H1 (cell line): ENCODE data around the gene STRIP2. TPM values are rescaled to one million over a fixed set of nuclear protein-coding genes. Genes with fewer than 3 reads are reported as not detected.

Experiments used
- CTCF ChIA-PET: fragments of 300-600 bp; sonication (Branson Sonifier 250); formaldehyde crosslinking; loops from one replicate; lab custom pipeline; 2021; ENCODE audit not compliant: partially characterized antibody; lab: Charles Lee
- POLR2A ChIA-PET: fragments of 300-600 bp; sonication (Branson Sonifier 250); formaldehyde crosslinking; loops from one replicate; lab custom pipeline; 2021; ENCODE audit warnings: inconsistent platforms; ENCODE audit not compliant: partially characterized antibody; lab: Charles Lee
- DNase-seq, 2 experiments: peaks; one replicate each; pipeline versions ENCODE4 v3.0.0 to v3.0.0-alpha.2; 2010 to 2022; ENCODE audit warnings: low spot score in 2 of 2, low read depth in 1 of 2, mixed read lengths in 1 of 2
- FAIRE-seq: peaks from 2 replicates; lab custom pipeline; 2011; peaks lifted over from hg19 to GRCh38; lab: Jason Lieb, UNC
- H2AFZ ChIP-seq: 2 replicates; pipeline ENCODE4 v1.8.1; 2012; ENCODE audit warnings: low read length, inconsistent platforms
- H2AK5ac ChIP-seq: 2 replicates; pipeline ENCODE4 v1.6.1; 2013; ENCODE audit warnings: low read depth, low read length
- H2BK120ac ChIP-seq: replicated peaks from 2 replicates; pipeline ENCODE3; 2013; ENCODE audit warnings: low read depth, low read length, inconsistent platforms
- H2BK12ac ChIP-seq: 2 replicates; pipeline ENCODE4 v1.6.1; 2013; ENCODE audit warnings: low read depth, low read length
- H2BK15ac ChIP-seq: 2 replicates; pipeline ENCODE4 v1.6.1; 2013; ENCODE audit warnings: low read length
- H2BK20ac ChIP-seq: 2 replicates; pipeline ENCODE4 v1.6.1; 2013; ENCODE audit warnings: low read length
- H2BK5ac ChIP-seq: 2 replicates; pipeline ENCODE4 v1.6.1; 2013; ENCODE audit warnings: low read depth, low read length
- H3K14ac ChIP-seq: 2 replicates; pipeline ENCODE4 v1.6.1; 2013; ENCODE audit warnings: inconsistent platforms; ENCODE audit not compliant: insufficient read length
- H3K18ac ChIP-seq: 2 replicates; pipeline ENCODE4 v1.6.1; 2013; ENCODE audit warnings: low read length; ENCODE audit errors: extremely low read depth
- H3K23ac ChIP-seq: 2 replicates; pipeline ENCODE4 v1.6.1; 2013; ENCODE audit warnings: inconsistent platforms; ENCODE audit not compliant: insufficient read length
- H3K23me2 ChIP-seq: 2 replicates; pipeline ENCODE4 v1.6.1; 2013; ENCODE audit warnings: low read depth, low read length
- H3K27ac ChIP-seq: 2 replicates; pipeline ENCODE4 v1.6.1; 2011; ENCODE audit warnings: low read depth, low read length, inconsistent platforms
- H3K27me3 ChIP-seq, 4 experiments: replicated peaks in 1 of 4; 1 replicate in 1 of 4; 2 replicates in 3 of 4; pipeline versions ENCODE4 v1.6.1 to v1.8.1; 2011 to 2013; ENCODE audit warnings: low read length in 3 of 4, mild to moderate bottlenecking in 3 of 4, inconsistent platforms in 2 of 4, mixed read lengths in 2 of 4, moderate library complexity in 1 of 4; ENCODE audit not compliant: control insufficient read depth in 3 of 4, insufficient read depth in 3 of 4; ENCODE audit errors: extremely low read depth in 1 of 4
- H3K36me3 ChIP-seq, 4 experiments: 2 replicates each; pipeline versions ENCODE4 v1.6.1 to v1.8.1; 2011 to 2013; ENCODE audit warnings: mild to moderate bottlenecking in 4 of 4, low read length in 3 of 4, moderate library complexity in 2 of 4, control low read depth in 1 of 4, inconsistent platforms in 1 of 4; ENCODE audit not compliant: insufficient read depth in 4 of 4, control insufficient read depth in 2 of 4
- H3K4ac ChIP-seq: replicated peaks from 2 replicates; pipeline ENCODE3; 2013; ENCODE audit warnings: low read length, low read depth, mixed read lengths, inconsistent platforms; ENCODE audit not compliant: insufficient read length
- H3K4me1 ChIP-seq, 4 experiments: replicated peaks in 1 of 4; 1 replicate in 1 of 4; 2 replicates in 3 of 4; pipeline versions ENCODE4 v1.6.1 to v1.8.1; 2011 to 2013; ENCODE audit warnings: low read length in 3 of 4, inconsistent platforms in 2 of 4, mixed read lengths in 1 of 4; ENCODE audit not compliant: insufficient read depth in 4 of 4, control insufficient read depth in 3 of 4
- H3K4me2 ChIP-seq, 2 experiments: 2 replicates each; pipeline versions ENCODE4 v1.6.1 to v1.8.1; 2011 to 2013; ENCODE audit warnings: low read depth in 2 of 2, low read length in 2 of 2, control low read depth in 1 of 2, inconsistent platforms in 1 of 2, mild to moderate bottlenecking in 1 of 2; ENCODE audit not compliant: insufficient read depth in 1 of 2
- H3K4me3 ChIP-seq, 4 experiments: fragments of 200-600, 300-600 bp in 1 of 4; sonication (generic), shearing (Covaris generic), sonication (Bioruptor Twin) in 1 of 4; 2 replicates each; pipeline versions ENCODE4 v1.5.1 to v1.8.1; 2011 to 2016; ENCODE audit warnings: low read length in 4 of 4, low read depth in 3 of 4, control low read depth in 2 of 4, inconsistent platforms in 2 of 4, mild to moderate bottlenecking in 2 of 4, mixed read lengths in 1 of 4, moderate library complexity in 1 of 4; ENCODE audit not compliant: insufficient read depth in 2 of 4; ENCODE audit errors: extremely low read depth in 1 of 4
- H3K56ac ChIP-seq: replicated peaks from 2 replicates; pipeline ENCODE3; 2013; ENCODE audit warnings: low read depth, mild to moderate bottlenecking, mixed read lengths, low read length, inconsistent platforms; ENCODE audit not compliant: insufficient read length
- H3K79me1 ChIP-seq: 2 replicates; pipeline ENCODE4 v1.6.1; 2013; ENCODE audit warnings: low read depth, low read length, control low read depth
- H3K79me2 ChIP-seq, 2 experiments: 2 replicates each; pipeline versions ENCODE4 v1.6.1 to v1.8.1; 2012 to 2013; ENCODE audit warnings: low read length in 2 of 2, mild to moderate bottlenecking in 2 of 2, inconsistent platforms in 1 of 2; ENCODE audit not compliant: insufficient read depth in 2 of 2, control insufficient read depth in 1 of 2
- H3K9ac ChIP-seq, 4 experiments: replicated peaks in 1 of 4; 1 replicate in 1 of 4; 2 replicates in 3 of 4; pipeline versions ENCODE4 v1.6.1 to v1.8.1; 2011 to 2013; ENCODE audit warnings: low read depth in 3 of 4, low read length in 3 of 4, control low read depth in 2 of 4, mild to moderate bottlenecking in 2 of 4, moderate library complexity in 2 of 4, inconsistent platforms in 1 of 4; ENCODE audit errors: extremely low read depth in 1 of 4
- H3K9me3 ChIP-seq, 2 experiments: 2 replicates each; pipeline versions ENCODE4 v1.6.1 to v1.8.1; 2012 to 2013; ENCODE audit warnings: mild to moderate bottlenecking in 2 of 2, moderate library complexity in 2 of 2, control low read depth in 1 of 2, inconsistent platforms in 1 of 2, low read depth in 1 of 2, low read length in 1 of 2, mixed read lengths in 1 of 2; ENCODE audit not compliant: insufficient read depth in 2 of 2
- H4K20me1 ChIP-seq, 2 experiments: replicated peaks in 1 of 2; 2 replicates each; pipeline versions ENCODE3 to v1.8.1; 2011 to 2013; ENCODE audit warnings: inconsistent platforms in 2 of 2, low read length in 2 of 2, mild to moderate bottlenecking in 1 of 2; ENCODE audit not compliant: insufficient read depth in 2 of 2, control insufficient read depth in 1 of 2
- H4K5ac ChIP-seq: 2 replicates; pipeline ENCODE4 v1.6.1; 2013; ENCODE audit warnings: low read length, low read depth, mixed read lengths, inconsistent platforms; ENCODE audit not compliant: insufficient read length
- H4K8ac ChIP-seq: 2 replicates; pipeline ENCODE4 v1.8.0; 2013; ENCODE audit warnings: mild to moderate bottlenecking, moderate library complexity, low read length, inconsistent platforms; ENCODE audit not compliant: insufficient read depth; ENCODE audit errors: extremely low read depth
- H4K91ac ChIP-seq: replicated peaks from 2 replicates; pipeline ENCODE3; 2013; ENCODE audit warnings: low read length, mixed read lengths, inconsistent platforms; ENCODE audit not compliant: insufficient read length
- ASH2L ChIP-seq: fragments of 200-600, 300-600 bp; sonication (generic); IDR thresholded peaks from one replicate; pipeline ENCODE4 v1.7.1; 2017; ENCODE audit warnings: low read length
- CBX8 ChIP-seq: fragments of 300-800, 300-1000 bp; sonication (generic); IDR thresholded peaks from 2 replicates; pipeline ENCODE4 v1.7.1; 2016; ENCODE audit warnings: low read depth, low read length, borderline replicate concordance
- CHD1 ChIP-seq: IDR thresholded peaks from 2 replicates; pipeline ENCODE4 v1.6.1; 2012; ENCODE audit warnings: low read depth, low read length, improper control_type of control experiment
- CREB1 ChIP-seq: IDR thresholded peaks from 2 replicates; pipeline ENCODE4 v1.6.1; 2012; ENCODE audit warnings: inconsistent platforms
- FOSL1 ChIP-seq: IDR thresholded peaks from 2 replicates; pipeline ENCODE4 v1.6.1; 2011; ENCODE audit warnings: mild to moderate bottlenecking, low read depth, low read length, moderate library complexity; ENCODE audit not compliant: insufficient read depth
- GTF2F1 ChIP-seq: IDR thresholded peaks from 2 replicates; pipeline ENCODE4 v1.6.1; 2012; ENCODE audit warnings: low read depth, low read length, improper control_type of control experiment, borderline replicate concordance
- MAX ChIP-seq: IDR thresholded peaks from 2 replicates; pipeline ENCODE4 v1.6.1; 2012; ENCODE audit warnings: inconsistent platforms
- RBBP5 ChIP-seq: IDR thresholded peaks from 2 replicates; pipeline ENCODE4 v1.7.1; 2012; ENCODE audit warnings: low read depth, mild to moderate bottlenecking, inconsistent platforms, low read length, moderate library complexity, borderline replicate concordance
- RXRA ChIP-seq: IDR thresholded peaks from 2 replicates; pipeline ENCODE4 v1.6.1; 2011; ENCODE audit warnings: low read depth, mild to moderate bottlenecking, low read length, moderate library complexity; ENCODE audit not compliant: insufficient read depth
- SIRT6 ChIP-seq: IDR thresholded peaks from one replicate; pipeline ENCODE4 v1.7.1; 2012; ENCODE audit warnings: low read length, inconsistent platforms
- SIX5 ChIP-seq: IDR thresholded peaks from 2 replicates; pipeline ENCODE4 v1.6.1; 2011; ENCODE audit warnings: mild to moderate bottlenecking, low read depth, low read length
- SP1 ChIP-seq: IDR thresholded peaks from 2 replicates; pipeline ENCODE4 v1.6.1; 2011; ENCODE audit warnings: low read depth, low read length
- TAF1 ChIP-seq: IDR thresholded peaks from 2 replicates; pipeline ENCODE4 v1.6.1; 2011; ENCODE audit warnings: mild to moderate bottlenecking, low read depth, low read length
- ZNF274 ChIP-seq: IDR thresholded peaks from 2 replicates; pipeline ENCODE4 v1.7.0; 2012; ENCODE audit warnings: low read length, borderline replicate concordance; ENCODE audit errors: extremely low read depth
- WGBS, 2 experiments: shearing (Covaris generic) in 1 of 2; methylation state at CpG; one replicate each; pipeline versions ENCODE4 v1.1.6 to v1.1.7; 2013 to 2015; ENCODE audit warnings: low lambda C conversion rate in 2 of 2, mixed read lengths in 2 of 2, inconsistent platforms in 1 of 2, low coverage in 1 of 2, missing lambda C conversion rate in 1 of 2; ENCODE audit not compliant: insufficient replicate concordance in 2 of 2, insufficient coverage in 1 of 2, insufficient read length in 1 of 2; ENCODE audit errors: extremely low coverage in 1 of 2, missing lambda C conversion rate in 1 of 2; 5-methylcytosine and 5-hydroxymethylcytosine counted together
- polyA plus RNA-seq, 7 experiments: library from polyadenylated mRNA; depleted of rRNA in 3 of 7; stranded (reverse) in 5 of 7; unstranded in 2 of 7; fragments of >200 nt in 5 of 7; fragments of 200-250 nt in 2 of 7; gene quantifications; 1 replicate in 5 of 7; 2 replicates in 1 of 7; 4 replicates in 1 of 7; pipeline versions ENCODE4 v1.2.1 to v1.2.3, GENCODE V29; 2011 to 2013; ENCODE audit warnings: missing spikeins in 2 of 7, mixed read lengths in 2 of 7
- total RNA-seq: library from RNA; stranded (reverse); fragmentation: NEBNext Ultra II Directional; extraction: Animal tissue kit (Norgen Biotek cat#: 25700); gene quantifications from 2 replicates; pipeline ENCODE4 v1.2.1, GENCODE V29; 2021

STRIP2 gene
- total and polyA plus RNA-seq, 2 of the 8 experiments (the other 6 are each of a cell fraction or from before 2014, with no cell fraction given): 5.3 to 8.2 TPM

- H3K27ac ChIP-seq: no peak overlapping the region
- H3K27me3 ChIP-seq: no peaks in the 10 kb centered on the region
- H3K4me3 ChIP-seq: no peak overlapping the region
- no peak overlapping the region for H2BK120ac ChIP-seq
- H3K36me3 ChIP-seq: no peaks in the 10 kb centered on the region
- H3K9me3 ChIP-seq: no peaks in the 10 kb centered on the region
- no peak overlapping the region for H3K14ac ChIP-seq
- no peak overlapping the region for H3K9ac ChIP-seq
- H3K4me2 ChIP-seq: no peak overlapping the region
- H2AFZ ChIP-seq: 0 out of 2 replicates have a peak overlapping the region, but pooled peaks have one; percentile 17
- H3K4me1 ChIP-seq: peaks cover 2 to 6% (median 4%) of the 10 kb centered on the region in 4 experiments; a peak in 5 of 7 replicates
- H3K79me2 ChIP-seq: no peaks in the 10 kb centered on the region
- no peak overlapping the region for H2BK5ac ChIP-seq
- no peaks in the 10 kb centered on the region for H3K79me1 ChIP-seq
- no peak overlapping the region for H2BK12ac ChIP-seq
- ChIA-PET POLR2A (no interaction called here), CTCF (no interaction called here)
- H4K8ac ChIP-seq: no peak overlapping the region
- H3K56ac ChIP-seq: no peak overlapping the region
- no peaks in the 10 kb centered on the region for H4K20me1 ChIP-seq
- H2BK15ac ChIP-seq: no peak overlapping the region
- TF ChIP-seq FOSL1 (no peak), SIX5 (no peak), SIRT6 (no peak), TAF1 (no peak), GTF2F1 (no peak), RBBP5 (no peak), SP1 (no peak), ASH2L (no peak), MAX (no peak), ZNF274 (no peak), CHD1 (no peak), CREB1 (no peak), CBX8 (no peak), RXRA (no peak)
- H4K5ac ChIP-seq: no peak overlapping the region
- 88% methylated on average over 8 of the region's 8 CpGs; no CpG with 5 or more reads in 1 of the 2 experiments for WGBS, 2 experiments
- no peaks in the 10 kb centered on the region for H3K23me2 ChIP-seq
- H4K91ac ChIP-seq: no peak overlapping the region
- no peak overlapping the region for H3K23ac ChIP-seq
- no peak overlapping the region; the same call in 1 of the 2 replicates for H3K18ac ChIP-seq
- no peak overlapping the region for H2BK20ac ChIP-seq
- DNase-seq: no peak
- H3K4ac ChIP-seq: no peak overlapping the region
- FAIRE-seq: no peak
- no peak overlapping the region for H2AK5ac ChIP-seq
These were observed 78.0 kb downstream of the STRIP2 start for GRCh38 chr7:129512192-129512591.
